GM18507 (cell line): ENCODE measurements around the gene CRADD.

Experiments
- DNase-seq: peaks from one replicate; pipeline ENCODE4 v3.0.0; 2011; ENCODE audit warnings: low read depth; ENCODE audit not compliant: insufficient read length; ENCODE audit errors: extremely low spot score
- FAIRE-seq: peaks from 2 replicates; lab custom pipeline; 2011; peaks lifted over from hg19 to GRCh38; lab: Jason Lieb, UNC

The CRADD gene

GRCh38 chr12:93668919-93669418 is 8.2 kb upstream of the CRADD start:
- FAIRE-seq (peak; percentile 79), DNase-seq (peak; percentile 15)

DNA sequence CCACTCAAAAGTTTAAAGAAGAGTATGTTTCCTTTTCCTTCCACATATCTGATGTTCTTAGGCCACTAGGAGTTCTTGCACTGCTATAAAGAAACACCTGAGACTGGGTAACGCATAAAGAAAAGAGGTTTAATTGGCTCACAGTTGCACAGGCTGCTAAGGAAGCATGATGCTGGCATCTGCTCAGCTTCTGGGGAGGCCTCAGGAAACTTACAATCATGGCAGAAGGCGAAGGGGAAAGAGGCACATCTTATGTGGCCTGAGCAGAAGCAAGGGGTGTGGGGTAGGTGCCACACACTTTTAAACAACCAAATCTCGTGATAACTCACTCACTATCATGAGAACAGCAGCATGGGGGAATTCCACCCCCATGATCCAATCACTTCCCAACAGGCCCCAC is 7.7 kb upstream of the CRADD start:
- FAIRE-seq (no peak), DNase-seq (no peak)

DNA sequence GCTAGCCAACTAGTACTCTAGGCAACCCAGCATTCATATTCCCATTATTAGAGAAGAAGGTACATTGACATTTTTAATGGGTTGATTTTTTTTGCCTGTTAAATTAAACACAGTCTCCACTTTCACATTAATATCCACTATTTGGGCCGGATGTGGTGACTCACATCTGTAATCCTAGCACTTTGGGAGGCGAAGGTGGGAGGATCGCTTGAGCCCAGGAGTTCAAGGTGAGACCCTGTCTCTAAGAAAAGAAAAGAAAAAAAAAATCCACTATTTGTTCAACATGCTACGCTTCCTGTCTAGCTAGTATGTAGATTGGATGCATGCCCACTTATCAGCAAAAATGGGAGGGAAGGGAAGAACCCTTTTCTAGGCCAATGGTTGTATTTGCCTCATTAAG is 7.1 kb upstream of the CRADD start:
- no peak for DNase-seq
- FAIRE-seq, result no peak

DNA sequence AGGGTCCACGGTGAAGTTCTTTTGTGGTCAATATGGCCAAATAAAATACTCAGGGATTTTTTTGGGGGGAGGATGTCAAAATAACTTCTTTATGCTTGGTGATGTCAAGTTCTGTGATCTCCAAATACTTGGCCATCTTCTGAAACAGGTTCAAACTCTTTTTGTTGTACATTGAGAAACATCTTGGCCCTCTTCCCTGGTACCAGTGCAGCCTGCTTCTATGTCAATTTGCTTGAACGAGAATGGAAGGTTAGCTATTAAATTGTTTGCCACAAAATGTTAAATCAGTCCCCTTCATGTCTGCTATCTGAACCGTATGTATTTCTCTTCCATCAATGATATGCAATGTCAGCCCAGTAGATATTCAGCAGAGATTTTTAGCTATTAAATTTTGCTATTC is 6.1 kb upstream of the CRADD start:
- DNase-seq, result no peak
- no peak for FAIRE-seq

GRCh38 chr12:93673084-93673483 is 4.1 kb upstream of the CRADD start:
- DNase-seq (no peak), FAIRE-seq (peak; percentile 21)

DNA sequence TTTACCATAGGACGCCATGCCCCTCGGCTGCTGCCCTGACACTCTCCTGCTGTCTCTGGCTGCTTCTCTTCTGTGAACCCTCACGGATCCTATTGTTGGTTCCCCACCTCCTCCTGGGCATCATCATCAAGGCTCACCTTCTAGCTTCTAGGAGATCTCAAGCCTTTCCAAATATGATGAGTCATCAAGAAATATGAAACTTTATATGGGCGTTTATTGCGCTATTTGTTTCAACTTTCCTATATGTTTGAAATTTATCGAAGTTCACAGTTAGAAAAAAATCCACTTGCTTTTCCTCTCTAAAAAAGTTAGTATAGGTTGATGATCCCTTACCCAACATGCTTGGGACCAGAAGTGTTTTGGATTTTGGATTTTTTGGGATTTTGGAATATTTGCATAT is 2.8 kb upstream of the CRADD start:
- no peak for DNase-seq
- FAIRE-seq, result no peak

DNA sequence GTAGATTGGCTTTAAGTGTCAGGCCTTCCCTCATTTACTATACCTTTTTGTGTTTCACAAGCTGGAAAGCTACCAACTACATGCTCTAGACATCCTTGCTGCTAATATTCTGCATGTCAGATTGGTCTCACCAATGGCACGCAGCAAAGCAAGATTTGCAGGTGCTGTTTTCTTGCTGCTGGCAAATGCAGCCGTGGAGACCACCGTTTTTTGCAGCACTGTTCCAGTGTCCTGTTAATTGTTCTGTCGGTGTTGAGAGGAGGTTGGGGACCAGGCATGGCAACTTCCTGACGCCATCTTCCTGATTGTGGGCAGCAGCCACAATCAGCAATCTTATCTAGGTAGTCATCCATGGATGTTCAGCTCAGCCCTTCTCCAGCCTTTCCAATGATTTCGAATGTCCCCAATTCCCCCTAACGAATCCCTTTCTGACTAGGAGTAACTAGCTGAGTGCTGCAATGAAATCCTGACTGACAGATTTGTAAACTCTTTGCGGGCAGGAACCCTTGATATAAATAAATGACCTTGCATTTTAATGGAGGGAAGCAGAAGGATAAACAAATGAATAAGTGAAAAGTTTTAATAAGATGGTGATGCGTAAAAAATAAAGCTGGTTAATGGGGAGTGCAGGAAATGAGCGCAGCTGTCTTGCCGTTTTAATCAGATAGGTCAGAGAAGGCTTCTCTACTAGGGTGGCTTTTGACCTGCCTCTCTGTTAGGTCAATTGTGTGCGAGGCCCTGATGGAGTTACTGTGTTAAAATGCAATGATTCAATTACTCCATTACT is 574 bp upstream of the CRADD start:
- no peak for FAIRE-seq
- no peak for DNase-seq

DNA sequence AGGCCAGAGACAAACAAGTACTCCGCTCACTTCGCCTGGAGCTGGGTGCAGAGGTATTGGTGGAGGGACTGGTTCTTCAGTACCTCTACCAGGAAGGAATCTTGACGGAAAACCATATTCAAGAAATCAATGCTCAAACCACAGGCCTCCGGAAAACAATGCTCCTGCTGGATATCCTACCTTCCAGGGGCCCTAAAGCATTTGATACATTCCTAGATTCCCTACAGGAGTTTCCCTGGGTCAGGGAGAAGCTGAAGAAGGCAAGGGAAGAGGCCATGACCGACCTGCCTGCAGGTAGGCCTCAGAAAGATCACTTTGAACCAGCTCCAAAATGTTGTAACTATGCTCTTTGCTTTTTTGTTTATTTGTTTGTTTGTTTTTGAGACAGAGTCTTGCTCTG is 1.6 kb downstream of the CRADD start:
- FAIRE-seq (no peak), DNase-seq (no peak)

GRCh38 chr12:93679308-93679925 is 2.2 kb downstream of the CRADD start:
- DNase-seq, result no peak
- FAIRE-seq, result no peak

GRCh38 chr12:93680006-93680405 is 2.8 kb downstream of the CRADD start:
- DNase-seq, result no peak
- no peak for FAIRE-seq

GRCh38 chr12:93682846-93683261 is 5.7 kb downstream of the CRADD start:
- FAIRE-seq (no peak), DNase-seq (no peak)

- no peak for FAIRE-seq
Observed at GRCh38 chr12:93683410-93683809, 6.2 kb downstream of the CRADD start.

DNA sequence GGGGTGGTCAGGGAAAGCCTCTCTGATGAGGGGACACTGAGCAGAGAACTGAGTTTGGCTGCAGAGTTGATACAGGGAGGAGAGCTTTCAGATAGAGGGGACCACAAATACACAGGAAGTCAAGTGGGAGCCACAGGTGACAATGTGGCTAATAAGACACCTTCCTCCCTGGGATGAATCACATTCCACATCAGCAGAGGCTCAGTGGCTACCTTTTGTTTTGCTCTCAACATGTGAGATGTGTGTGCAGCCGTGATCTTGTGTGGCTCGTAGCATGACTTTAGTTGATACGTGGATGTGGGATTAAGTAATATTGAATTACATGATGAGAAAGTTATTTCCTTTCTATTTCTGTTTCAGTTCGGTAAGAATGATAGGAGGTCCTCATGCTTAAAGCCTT is 7.5 kb downstream of the CRADD start:
- DNase-seq, result no peak
- FAIRE-seq, result no peak

More at GRCh38 chr12:93683410-93683809, 6.2 kb downstream of the CRADD start:
- no peak for DNase-seq

DNA sequence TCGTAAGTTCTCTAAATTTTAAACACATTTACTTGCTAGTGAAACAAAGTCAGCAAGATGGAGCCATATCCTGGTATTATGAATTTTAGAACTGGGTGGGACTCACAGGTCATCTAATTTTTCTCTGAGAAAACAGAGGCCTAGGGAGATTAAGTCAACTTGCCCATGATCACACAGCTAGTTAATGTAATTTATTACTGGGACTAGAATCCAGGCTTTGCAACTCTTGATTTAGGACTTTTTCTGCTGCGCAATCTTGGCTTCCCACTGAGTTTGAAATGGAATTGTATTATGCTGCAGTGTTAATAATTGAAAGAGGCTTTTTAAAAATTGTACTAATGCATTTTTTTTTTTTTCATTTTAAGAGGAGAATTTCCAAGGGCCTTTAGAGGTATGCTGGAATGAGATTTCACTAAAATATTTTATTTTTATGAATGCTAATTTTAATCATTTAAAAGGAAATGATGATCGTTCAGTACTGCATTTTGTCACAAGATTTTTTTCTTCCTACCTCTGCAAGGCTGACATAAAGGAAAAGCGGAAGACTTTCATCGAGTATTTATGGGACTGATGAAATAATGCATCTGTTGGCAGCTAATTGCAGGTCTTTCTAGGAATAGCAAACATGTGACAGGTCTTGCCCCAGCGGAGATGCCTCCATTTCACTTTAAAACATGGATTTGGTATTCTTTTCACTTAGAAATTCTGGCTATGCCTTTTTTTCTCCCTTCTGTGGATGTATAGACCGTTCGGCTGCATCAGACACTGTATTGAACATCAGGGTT is 9.6 kb downstream of the CRADD start:
- DNase-seq (no peak), FAIRE-seq (no peak)

GRCh38 chr12:93689076-93689834 is 12.1 kb downstream of the CRADD start:
- DNase-seq (no peak), FAIRE-seq (no peak)

GRCh38 chr12:93696462-93696861 is 19.3 kb downstream of the CRADD start:
- no peak for DNase-seq
- FAIRE-seq, result no peak

DNA sequence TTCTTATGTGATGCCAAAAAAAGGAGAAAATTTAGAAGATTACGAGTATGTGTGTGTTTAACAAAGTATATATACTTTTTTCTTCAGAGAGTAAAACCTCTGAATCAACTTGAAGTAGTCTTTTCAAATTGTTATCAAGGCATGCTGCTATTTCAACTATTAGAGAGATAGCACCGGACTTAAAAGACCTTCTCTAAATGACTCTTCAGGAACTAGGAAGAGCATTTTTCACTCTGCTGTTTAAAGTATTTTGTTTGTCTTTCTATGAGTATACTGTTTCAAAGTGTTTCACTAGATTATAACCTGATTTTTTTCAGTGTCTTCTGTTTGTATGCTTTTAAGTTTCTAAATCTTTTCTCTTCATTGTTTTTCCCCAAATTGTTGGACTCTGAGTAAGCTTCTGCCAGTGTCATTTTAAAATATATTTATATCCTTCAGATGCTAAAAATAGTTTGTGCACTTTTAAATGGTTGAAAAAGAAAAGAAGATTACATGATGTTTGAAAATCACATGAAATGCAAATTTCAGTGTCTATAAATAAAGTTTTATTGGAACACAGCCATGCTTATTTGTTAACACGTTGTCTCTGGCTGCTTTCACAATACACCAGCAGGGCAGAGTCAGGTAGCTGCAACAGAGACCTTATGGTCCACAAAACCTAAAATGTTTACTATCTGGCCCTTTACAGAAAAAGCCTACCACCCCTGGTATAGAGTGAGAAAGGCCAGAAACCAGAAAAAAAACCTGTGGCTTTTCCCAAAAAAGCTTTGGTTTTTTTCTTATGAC is 21.3 kb downstream of the CRADD start:
- DNase-seq (no peak), FAIRE-seq (no peak)

DNA sequence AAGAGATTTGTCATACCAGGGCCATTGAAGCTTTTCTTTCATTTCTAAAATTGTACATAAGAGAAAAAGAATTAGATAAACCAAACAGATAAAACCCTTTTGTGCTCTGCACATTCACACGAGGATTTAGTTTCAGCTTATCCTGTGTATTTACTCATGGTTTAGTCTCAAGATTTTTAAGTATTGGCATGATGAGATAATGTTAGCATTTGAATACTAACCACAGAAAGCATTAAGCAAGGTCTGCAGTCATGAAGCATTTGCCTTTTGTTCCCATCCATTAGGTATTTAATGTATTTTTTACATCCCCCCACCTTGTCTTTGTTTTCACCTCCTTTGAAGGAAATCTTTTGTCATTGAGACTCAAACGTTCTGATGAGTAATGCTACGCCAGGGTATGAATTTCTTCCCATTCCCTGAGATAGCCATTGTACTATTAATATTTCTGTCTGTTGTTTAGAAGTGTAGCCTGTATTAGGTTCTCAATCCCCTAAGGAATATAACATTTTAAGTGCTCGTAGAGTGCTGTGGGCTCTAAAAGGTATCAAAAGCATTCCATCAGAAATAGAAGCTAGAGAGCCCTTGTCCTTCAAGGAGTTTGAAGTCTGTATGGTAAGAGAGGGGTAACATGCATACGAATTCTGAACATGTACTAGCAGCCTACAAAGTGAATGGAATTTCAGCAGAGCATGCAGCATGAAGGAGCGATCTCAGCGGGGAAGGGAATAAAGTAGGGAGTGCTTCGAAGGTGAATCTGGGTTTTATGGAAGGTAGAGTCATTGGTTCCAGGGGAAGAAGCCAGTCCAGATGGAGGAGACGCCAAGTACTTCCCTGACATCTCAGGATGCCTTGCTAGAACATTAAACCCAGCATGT is 22.3 kb downstream of the CRADD start:
- DNase-seq (no peak), FAIRE-seq (no peak)
